Activated CD8-positive, alpha-beta memory T cell treated with anti-CD3 and anti-CD28 coated beads for 36 hours (primary cell): ENCODE measurements around the gene HS3ST6. TPM values are rescaled to one million over a fixed set of nuclear protein-coding genes. Genes with fewer than 3 reads are reported as not detected.

ENCODE experiments used
- CTCF ChIA-PET: fragments of 350-600 bp; sonication (Branson Sonifier 250); formaldehyde crosslinking; loops from one replicate; lab custom pipeline; 2021; ENCODE audit warnings: antibody characterized with exemption; lab: Charles Lee
- POLR2A ChIA-PET: fragments of 350-600 bp; sonication (Branson Sonifier 250); formaldehyde crosslinking; loops from one replicate; lab custom pipeline; 2021; ENCODE audit warnings: antibody characterized with exemption; lab: Charles Lee
- total RNA-seq, 2 experiments: library from RNA; stranded (reverse); gene quantifications; one replicate each; pipeline ENCODE4 v1.2.3, GENCODE V29; 2021

HS3ST6 gene
- total RNA-seq, 2 experiments from 2014 or later, result not detected

GRCh38 chr16:1870365-1871082, 47.7 kb downstream of the HS3ST6 start:
- ChIA-PET CTCF (interaction anchor here (1.2 kb wide), 1 partner anchor 58 kb away, joined by 4 read pairs; no protein-coding TSS in a partner anchor), POLR2A (no interaction called here)

GRCh38 chr16:1865902-1866690, 52.1 kb downstream of the HS3ST6 start:
- ChIA-PET POLR2A (no interaction called here), CTCF (interaction anchor here (1.2 kb wide), 1 partner anchor 156 kb away, joined by 4 read pairs; no protein-coding TSS in a partner anchor)

GRCh38 chr16:1863681-1864460, 54.3 kb downstream of the HS3ST6 start:
- CTCF ChIA-PET, result interaction anchor here (0.6 to 3.5 kb wide), 6 partner anchors 45 to 763 kb away, joined by 3 to 13 read pairs (median 3); no protein-coding TSS in a partner anchor
- POLR2A ChIA-PET, result no interaction called here

- ChIA-PET CTCF (interaction anchor here (1.0 to 3.5 kb wide), 4 partner anchors 16 to 79 kb away, joined by 3 to 13 read pairs (median 6); no protein-coding TSS in a partner anchor), POLR2A (no interaction called here)
Measured at GRCh38 chr16:1862394-1862793, 55.8 kb downstream of the HS3ST6 start.

- CTCF ChIA-PET, result interaction anchor here (1.4 to 3.5 kb wide), 2 partner anchors 16 to 67 kb away, joined by 3 to 13 read pairs; no protein-coding TSS in a partner anchor
- POLR2A ChIA-PET, result no interaction called here
Measured at GRCh38 chr16:1861730-1862129, 56.5 kb downstream of the HS3ST6 start.

Other genes starting within 250 kb of the HS3ST6 start
- gene JPT2, start 240.1 kb downstream of the HS3ST6 start, total RNA-seq, result 100 to 1,000 TPM; 101 to 109 TPM
- 10 to 100 TPM; 57.1 to 57.4 TPM for gene MAPK8IP3, start 212.2 kb downstream of the HS3ST6 start, total RNA-seq
- gene NME3, start 146.9 kb downstream of the HS3ST6 start, total RNA-seq, result 10 to 100 TPM; 27.0 to 30.0 TPM
- 10 to 100 TPM; 20.3 TPM for gene EME2, start 145.6 kb downstream of the HS3ST6 start, total RNA-seq
- 100 to 1,000 TPM; 197 to 199 TPM for gene MRPS34, start 145.3 kb downstream of the HS3ST6 start, total RNA-seq
- 10 to 100 TPM; 21.4 to 22.1 TPM for gene SPSB3, start 135.8 kb downstream of the HS3ST6 start, total RNA-seq
- gene NUBP2, start 135.5 kb downstream of the HS3ST6 start, total RNA-seq, result 10 to 100 TPM; 72.7 to 80.2 TPM
- gene IGFALS, start 124.7 kb downstream of the HS3ST6 start, total RNA-seq, result not detected
- gene HAGH, start 91.6 kb downstream of the HS3ST6 start, total RNA-seq, result 10 to 100 TPM; 34.4 to 35.8 TPM
- 10 to 100 TPM; 18.7 to 20.7 TPM for gene FAHD1, start 91.2 kb downstream of the HS3ST6 start, total RNA-seq
- not detected for gene MEIOB, start 46.3 kb downstream of the HS3ST6 start, total RNA-seq
- 10 to 100 TPM; 23.5 to 24.7 TPM for gene MSRB1, start 24.8 kb upstream of the HS3ST6 start, total RNA-seq
- under 1 TPM in 1 of 2 experiments, not detected in 1; 0.36 TPM for gene RPL3L, start 36.3 kb upstream of the HS3ST6 start, total RNA-seq
- gene NDUFB10, start 41.1 kb upstream of the HS3ST6 start, total RNA-seq, result 100 to 1,000 TPM; 153 to 155 TPM
- gene RPS2, start 46.4 kb upstream of the HS3ST6 start, total RNA-seq, result 1,000 to 10,000 TPM; 4,851 to 4,954 TPM
- not detected for gene RNF151, start 48.4 kb upstream of the HS3ST6 start, total RNA-seq
- 10 to 100 TPM; 73.5 to 74.8 TPM for gene TBL3, start 53.6 kb upstream of the HS3ST6 start, total RNA-seq
- under 1 TPM; 0.23 to 0.36 TPM for gene NOXO1, start 63.1 kb upstream of the HS3ST6 start, total RNA-seq
- 10 to 100 TPM; 39.1 to 43.3 TPM for gene GFER, start 65.8 kb upstream of the HS3ST6 start, total RNA-seq
- 1 to 10 TPM; 4.6 to 4.7 TPM for gene SYNGR3, start 71.6 kb upstream of the HS3ST6 start, total RNA-seq
- gene ZNF598, start 91.4 kb upstream of the HS3ST6 start, total RNA-seq, result 10 to 100 TPM; 94.2 to 95.6 TPM
- 10 to 100 TPM; 15.8 to 18.1 TPM for gene NPW, start 101.4 kb upstream of the HS3ST6 start, total RNA-seq
- gene NHERF2, start 108.5 kb upstream of the HS3ST6 start, total RNA-seq, result 1 to 10 TPM; 4.0 to 5.2 TPM
- 10 to 100 TPM; 34.5 to 34.8 TPM for gene NTHL1, start 129.4 kb upstream of the HS3ST6 start, total RNA-seq
- 10 to 100 TPM; 80.2 to 84.5 TPM for gene TSC2, start 129.6 kb upstream of the HS3ST6 start, total RNA-seq
- gene PKD1, start 217.5 kb upstream of the HS3ST6 start, total RNA-seq, result 10 to 100 TPM; 65.3 to 70.7 TPM
- gene RAB26, start 230.2 kb upstream of the HS3ST6 start, total RNA-seq, result under 1 TPM in 1 of 2 experiments, not detected in 1; 0.42 TPM
- gene TRAF7, start 237.4 kb upstream of the HS3ST6 start, total RNA-seq, result 100 to 1,000 TPM; 102 to 109 TPM